ENCODE results near the gene DVL2. TPM values are rescaled to one million over a fixed set of nuclear protein-coding genes. Genes with fewer than 3 reads are reported as not detected.
A peak's percentile ranks its signal among the peaks of the same experiment; 100 is the strongest.

Gene DVL2
- total and polyA plus RNA-seq, 2 of the 13 experiments (the other 11 are each of a cell fraction or from before 2014, with no cell fraction given), result 5.7 to 38.2 TPM

- TF ChIP-seq ZHX2 (IDR thresholded peaks at IDR 0.05; ENCODE audit: low read depth) (peak; percentile 83), ZHX2 (CRISPR knock-in tag; IDR thresholded peaks at IDR 0.05; ENCODE audit: borderline replicate concordance) (no peak), ZBTB8A (CRISPR knock-in tag; IDR thresholded peaks at IDR 0.05; ENCODE audit: borderline replicate concordance, low read depth) (no peak), ZBTB39 (CRISPR knock-in tag; IDR thresholded peaks at IDR 0.05) (no peak), GABPB1 (CRISPR knock-in tag; IDR thresholded peaks at IDR 0.05) (peak; percentile 53), ZNF570 (CRISPR knock-in tag; IDR thresholded peaks at IDR 0.05; ENCODE audit: borderline replicate concordance) (no peak), ZNF160 (CRISPR knock-in tag; IDR thresholded peaks at IDR 0.05) (peak; percentile 51; the same call in 1 of the 2 replicates), SP5 (CRISPR knock-in tag; IDR thresholded peaks at IDR 0.05; ENCODE audit: borderline replicate concordance, low read depth) (peak; percentile 35; the same call in 1 of the 2 replicates), PBX2 (CRISPR knock-in tag; IDR thresholded peaks at IDR 0.05) (no peak), ARNT2 (CRISPR knock-in tag; IDR thresholded peaks at IDR 0.05; ENCODE audit: low read depth) (no peak), HIVEP1 (CRISPR knock-in tag; IDR thresholded peaks at IDR 0.05) (peak; percentile 51; the same call in 1 of the 2 replicates), KLF16 (CRISPR knock-in tag; IDR thresholded peaks at IDR 0.05) (peak in 1 of 2 experiments; percentile 56; a peak in 2 of 4 replicates), E2F2 (CRISPR knock-in tag; IDR thresholded peaks at IDR 0.05; ENCODE audit: borderline replicate concordance) (no peak), PATZ1 (CRISPR knock-in tag; IDR thresholded peaks at IDR 0.05) (peak; percentile 71), SAP130 (CRISPR knock-in tag; IDR thresholded peaks at IDR 0.05; ENCODE audit: low read depth) (peak; percentile 80)
Measured at GRCh38 chr17:7177954-7178477, 56.3 kb downstream of the DVL2 start (continued).

Data from HepG2 (cell line).